WTC11 (cell line): ENCODE measurements around the gene WSCD2. TPM values are rescaled to one million over a fixed set of nuclear protein-coding genes. Genes with fewer than 3 reads are reported as not detected.
A peak's percentile ranks its signal among the peaks of the same experiment; 100 is the strongest.

Experiments
- ATAC-seq: fragments of 200-7000 bp; cut with Tn5 transposase; 2 replicates; pipeline ENCODE4 v1.10.0; 2021; ENCODE audit warnings: mild to moderate bottlenecking, moderate library complexity
- CTCF ChIA-PET: fragments of 300-600 bp; sonication (Branson Sonifier 250); formaldehyde crosslinking; loops from one replicate; lab custom pipeline; 2021; ENCODE audit warnings: antibody characterized with exemption; lab: Charles Lee
- POLR2A ChIA-PET: fragments of 350-600 bp; sonication (Branson Sonifier 250); formaldehyde crosslinking; loops from one replicate; lab custom pipeline; 2021; ENCODE audit warnings: antibody characterized with exemption; lab: Charles Lee
- DNase-seq: peaks from one replicate; pipeline ENCODE4 v3.0.0; 2021; ENCODE audit warnings: low spot score
- H3K27ac Mint-ChIP-seq: 2 replicates; pipeline ENCODE4 v1.8.0; 2021; ENCODE audit warnings: mixed read lengths
- H3K27me3 Mint-ChIP-seq: 2 replicates; pipeline ENCODE4 v1.8.0; 2021; ENCODE audit warnings: low read depth, mild to moderate bottlenecking, moderate library complexity, mixed read lengths
- H3K36me3 Mint-ChIP-seq: 2 replicates; pipeline ENCODE4 v1.8.0; 2021; ENCODE audit warnings: mixed read lengths
- H3K4me1 Mint-ChIP-seq: 2 replicates; pipeline ENCODE4 v1.8.0; 2022; ENCODE audit warnings: mixed read lengths
- H3K4me3 Mint-ChIP-seq: 2 replicates; pipeline ENCODE4 v1.8.0; 2021; ENCODE audit warnings: mild to moderate bottlenecking, moderate library complexity, mixed read lengths
- H3K9me3 Mint-ChIP-seq: 2 replicates; pipeline ENCODE4 v1.8.0; 2021; ENCODE audit warnings: mixed read lengths
- ATF6 ChIP-seq: sonication (generic); formaldehyde crosslinking; IDR thresholded peaks from 2 replicates; pipeline ENCODE4 v1.8.1; 2023; ENCODE audit warnings: mild to moderate bottlenecking, missing genetic modification reagents
- ERG ChIP-seq: fragments of 250-450 bp; sonication (Bioruptor Pico); IDR thresholded peaks from 2 replicates; pipeline ENCODE4 v1.8.0; 2021; ENCODE audit warnings: mild to moderate bottlenecking
- ETV6 ChIP-seq: sonication (generic); formaldehyde crosslinking; IDR thresholded peaks from 2 replicates; pipeline ENCODE4 v1.8.1; 2022; ENCODE audit warnings: mild to moderate bottlenecking, missing genetic modification reagents
- HMGXB4 ChIP-seq: sonication (generic); formaldehyde crosslinking; IDR thresholded peaks from 2 replicates; pipeline ENCODE4 v1.8.1; 2023; ENCODE audit warnings: mild to moderate bottlenecking, moderate library complexity, missing genetic modification reagents
- SOX15 ChIP-seq: fragments of 250-450 bp; sonication (Bioruptor Pico); IDR thresholded peaks from 2 replicates; pipeline ENCODE4 v1.9.0; 2021; ENCODE audit warnings: mild to moderate bottlenecking
- TCF7 ChIP-seq: sonication (generic); formaldehyde crosslinking; IDR thresholded peaks from 2 replicates; pipeline ENCODE4 v1.8.0; 2022; ENCODE audit warnings: mild to moderate bottlenecking, low read depth, missing genetic modification reagents, moderate library complexity
- TEAD1 ChIP-seq: sonication (generic); formaldehyde crosslinking; IDR thresholded peaks from 2 replicates; pipeline ENCODE4 v1.8.0; 2022; ENCODE audit warnings: mild to moderate bottlenecking, missing genetic modification reagents
- TP53 ChIP-seq: sonication (generic); formaldehyde crosslinking; IDR thresholded peaks from 2 replicates; pipeline ENCODE4 v1.8.1; 2023; ENCODE audit warnings: mild to moderate bottlenecking, missing genetic modification reagents
- USF1 ChIP-seq: sonication (generic); formaldehyde crosslinking; IDR thresholded peaks from 2 replicates; pipeline ENCODE4 v1.8.0; 2022; ENCODE audit warnings: mild to moderate bottlenecking, missing genetic modification reagents
- ZNF263 ChIP-seq: sonication (generic); formaldehyde crosslinking; IDR thresholded peaks from 2 replicates; pipeline ENCODE4 v1.8.1; 2022; ENCODE audit warnings: low read depth, mild to moderate bottlenecking, moderate library complexity, missing genetic modification reagents
- ZNF416 ChIP-seq: fragments of 250-450 bp; sonication (Bioruptor Pico); IDR thresholded peaks from 2 replicates; pipeline ENCODE4 v1.9.0; 2021; ENCODE audit warnings: mild to moderate bottlenecking, inconsistent platforms
- ZNF532 ChIP-seq: fragments of 250-450 bp; sonication (Bioruptor Pico); IDR thresholded peaks from 2 replicates; pipeline ENCODE4 v1.9.0; 2021; ENCODE audit warnings: mild to moderate bottlenecking, borderline replicate concordance
- ZNF671 ChIP-seq: fragments of 250-450 bp; sonication (Bioruptor Pico); IDR thresholded peaks from 2 replicates; pipeline ENCODE4 v1.8.0; 2021; ENCODE audit warnings: mild to moderate bottlenecking
- total RNA-seq: library from RNA; stranded (reverse); gene quantifications from 3 replicates; pipeline ENCODE4 v1.2.3, GENCODE V29; 2021
- TF ChIP-seq, protein P1 (sequence below): fragments of 250-450 bp; sonication (Bioruptor Pico); IDR thresholded peaks from 2 replicates; pipeline ENCODE4 v1.9.0; 2021; ENCODE audit warnings: moderate library complexity, mild to moderate bottlenecking, inconsistent platforms, borderline replicate concordance

The WSCD2 gene
- total RNA-seq, 1 experiment from 2014 or later, result 1.1 TPM

DNA sequence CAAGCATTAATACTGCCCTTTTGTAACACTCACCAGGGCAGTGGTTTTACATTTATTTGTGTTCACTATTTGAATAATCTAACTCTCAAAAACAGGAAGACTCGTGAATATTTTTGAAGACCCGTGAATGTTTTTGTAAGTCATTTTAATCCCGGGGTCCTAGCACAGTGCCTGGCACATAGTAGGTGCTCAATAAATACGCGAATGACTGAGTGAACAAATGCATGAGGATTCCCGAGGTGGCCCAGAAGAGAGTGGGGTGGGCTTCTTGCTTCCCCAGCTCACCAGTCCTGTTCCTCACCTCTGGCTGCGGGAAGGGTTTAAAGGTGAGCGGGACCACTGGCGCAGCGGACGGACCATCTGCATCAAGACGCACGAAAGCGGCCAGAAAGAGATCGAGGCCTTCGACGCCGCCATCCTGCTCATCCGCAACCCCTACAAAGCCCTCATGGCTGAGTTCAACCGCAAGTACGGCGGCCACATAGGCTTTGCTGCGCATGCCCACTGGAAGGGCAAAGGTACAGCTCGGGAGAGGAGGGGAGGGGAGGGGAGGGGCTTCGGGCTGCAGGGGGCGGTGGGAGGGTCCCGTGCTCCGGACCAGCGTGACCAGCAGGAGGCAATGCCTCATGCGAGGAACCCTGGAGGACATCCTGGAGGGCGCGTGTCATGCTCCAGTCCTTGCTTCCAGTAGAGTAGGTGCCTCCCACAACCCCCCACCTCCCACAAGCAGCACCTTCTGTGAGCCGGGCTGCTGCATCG, 111.1 kb downstream of the WSCD2 start:
- H3K27ac Mint-ChIP-seq, result no peak overlapping the region
- CTCF ChIA-PET, result interaction anchor here (0.6 to 2.3 kb wide), 11 partner anchors 9 to 558 kb away, joined by 3 to 8 read pairs (median 3); no protein-coding TSS in a partner anchor
- ATAC-seq (peak; percentile 40), DNase-seq (peak; percentile 28)
- no peaks in the 10 kb centered on the region; the same call in 1 of the 2 replicates for H3K27me3 Mint-ChIP-seq
- peaks cover 21% of the 10 kb centered on the region for H3K4me1 Mint-ChIP-seq
- H3K4me3 Mint-ChIP-seq, result no peak overlapping the region
- H3K36me3 Mint-ChIP-seq, result peaks cover 12% of the 10 kb centered on the region
- peaks cover 12% of the 10 kb centered on the region for H3K9me3 Mint-ChIP-seq
- no peak for TF ChIP-seq TEAD1 (CRISPR knock-in tag)
- TF ChIP-seq ZNF263 (CRISPR knock-in tag), result no peak
- TF ChIP-seq ATF6 (CRISPR knock-in tag), result no peak
- TF ChIP-seq HMGXB4 (CRISPR knock-in tag), result no peak
- TF ChIP-seq, protein P1, sequence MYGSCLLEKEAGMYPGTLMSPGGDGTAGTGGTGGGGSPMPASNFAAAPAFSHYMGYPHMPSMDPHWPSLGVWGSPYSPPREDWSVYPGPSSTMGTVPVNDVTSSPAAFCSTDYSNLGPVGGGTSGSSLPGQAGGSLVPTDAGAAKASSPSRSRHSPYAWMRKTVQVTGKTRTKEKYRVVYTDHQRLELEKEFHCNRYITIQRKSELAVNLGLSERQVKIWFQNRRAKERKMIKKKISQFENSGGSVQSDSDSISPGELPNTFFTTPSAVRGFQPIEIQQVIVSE (CRISPR knock-in tag), result no peak
- no peak for TF ChIP-seq ERG (CRISPR knock-in tag)
- TF ChIP-seq USF1, result no peak
- no peak for TF ChIP-seq ZNF532 (CRISPR knock-in tag)
- TF ChIP-seq TP53 (CRISPR knock-in tag), result no peak
- TF ChIP-seq ZNF671 (CRISPR knock-in tag), result no peak
- no peak for TF ChIP-seq SOX15 (CRISPR knock-in tag)
- TF ChIP-seq TCF7 (CRISPR knock-in tag), result no peak
- TF ChIP-seq ETV6 (CRISPR knock-in tag), result no peak
- TF ChIP-seq ZNF416 (CRISPR knock-in tag), result no peak
- POLR2A ChIA-PET, result interaction anchor here (0.6 kb wide), 1 partner anchor 317 kb away, joined by 12 read pairs; no protein-coding TSS in a partner anchor
